Activated B cell treated with CpG ODN at 0.5 μM for 24 hours (primary cell): ENCODE measurements around the gene LRCH1. TPM values are rescaled to one million over a fixed set of nuclear protein-coding genes. Genes with fewer than 3 reads are reported as not detected.

Experiments
- ATAC-seq: fragments of 200-7000 bp; cut with Tn5 transposase; one replicate; pipeline ENCODE4 v1.10.0; 2021; ENCODE audit warnings: low read depth, mild to moderate bottlenecking, moderate library complexity
- CTCF ChIA-PET: fragments of 350-600 bp; sonication (Branson Sonifier 250); formaldehyde crosslinking; loops from one replicate; lab custom pipeline; 2021; ENCODE audit warnings: antibody characterized with exemption; lab: Charles Lee
- POLR2A ChIA-PET: fragments of 350-600 bp; sonication (Branson Sonifier 250); formaldehyde crosslinking; loops from one replicate; lab custom pipeline; 2021; ENCODE audit warnings: antibody characterized with exemption; lab: Charles Lee
- DNase-seq: peaks from one replicate; pipeline ENCODE4 v3.0.0; 2022
- H3K27ac Mint-ChIP-seq: one replicate; pipeline ENCODE4 v1.8.0; 2020; ENCODE audit warnings: mixed read lengths
- H3K27me3 Mint-ChIP-seq: one replicate; pipeline ENCODE4 v1.8.0; 2021; ENCODE audit warnings: mixed read lengths
- H3K36me3 Mint-ChIP-seq: one replicate; pipeline ENCODE4 v1.8.0; 2021; ENCODE audit warnings: low read depth, mixed read lengths
- H3K4me1 Mint-ChIP-seq: one replicate; pipeline ENCODE4 v1.8.0; 2021; ENCODE audit warnings: mixed read lengths
- H3K4me3 Mint-ChIP-seq: one replicate; pipeline ENCODE4 v1.8.0; 2020; ENCODE audit warnings: mild to moderate bottlenecking, mixed read lengths
- H3K9me3 Mint-ChIP-seq: one replicate; pipeline ENCODE4 v1.8.0; 2020; ENCODE audit warnings: mixed read lengths
- CTCF ChIP-seq: fragments of 200-600 bp; IDR thresholded peaks from one replicate; pipeline ENCODE4 v1.8.0; 2022; ENCODE audit warnings: antibody characterized with exemption, mild to moderate bottlenecking
- intact Hi-C: fragments of 100-400 bp; cut with micrococcal nuclease; formaldehyde crosslinking; loops from one replicate; pipeline ENCODE4 v1.15.1; 2024
- total RNA-seq: library from RNA; stranded (reverse); gene quantifications from 2 replicates; pipeline ENCODE4 v1.2.3, GENCODE V29; 2022

The LRCH1 gene
- total RNA-seq, 1 donor from 2014 or later: 46.3 TPM

- ATAC-seq (no peak), DNase-seq (no peak)
- H3K36me3 Mint-ChIP-seq: peaks cover 24% of the 10 kb centered on the region
- intact Hi-C loops: loop anchor here (2.0 to 10.0 kb wide), 4 partner anchors 14 to 483 kb away; partner anchors contain the start of gene LCP1
- no peaks in the 10 kb centered on the region for H3K9me3 Mint-ChIP-seq
- POLR2A ChIA-PET: interaction anchor here (0.8 to 1.4 kb wide), 3 partner anchors 11 to 73 kb away, joined by 3 to 4 read pairs (median 3); no protein-coding TSS in a partner anchor
- CTCF ChIA-PET: interaction anchor here (2.6 kb wide), 1 partner anchor 114 kb away, joined by 16 read pairs; no protein-coding TSS in a partner anchor
- H3K4me1 Mint-ChIP-seq: peaks cover 82% of the 10 kb centered on the region
- H3K4me3 Mint-ChIP-seq: peak overlapping the region; percentile 48
- no peak for TF ChIP-seq CTCF
- no peaks in the 10 kb centered on the region for H3K27me3 Mint-ChIP-seq
- H3K27ac Mint-ChIP-seq: peak overlapping the region; percentile 87
These were observed 112.3 kb downstream of the LRCH1 start for GRCh38 chr13:46665248-46665632.

- peaks cover 79% of the 10 kb centered on the region for H3K4me1 Mint-ChIP-seq
- ChIA-PET POLR2A (interaction anchor here (0.6 to 1.6 kb wide), 7 partner anchors 10 to 80 kb away, joined by 3 to 6 read pairs (median 4); no protein-coding TSS in a partner anchor), CTCF (interaction anchor here (2.6 kb wide), 1 partner anchor 114 kb away, joined by 16 read pairs; no protein-coding TSS in a partner anchor)
- intact Hi-C loops: loop anchor here (2.0 to 10.0 kb wide), 4 partner anchors 13 to 484 kb away; partner anchors contain the start of gene LCP1
- H3K36me3 Mint-ChIP-seq: peaks cover 24% of the 10 kb centered on the region
- H3K4me3 Mint-ChIP-seq: peak overlapping the region; percentile 48
- ATAC-seq (no peak), DNase-seq (no peak)
- H3K9me3 Mint-ChIP-seq: no peaks in the 10 kb centered on the region
- TF ChIP-seq CTCF: no peak
- peak overlapping the region; percentile 87 for H3K27ac Mint-ChIP-seq
- H3K27me3 Mint-ChIP-seq: no peaks in the 10 kb centered on the region
These were observed 112.9 kb downstream of the LRCH1 start for GRCh38 chr13:46665633-46666482.

GRCh38 chr13:46666727-46667456 is 113.9 kb downstream of the LRCH1 start:
- ChIA-PET CTCF (interaction anchor here (0.8 to 2.6 kb wide), 4 partner anchors 56 to 115 kb away, joined by 3 to 16 read pairs (median 3); no protein-coding TSS in a partner anchor), POLR2A (interaction anchor here (0.6 to 1.6 kb wide), 8 partner anchors 10 to 114 kb away, joined by 3 to 7 read pairs (median 4); partner anchors contain the start of gene LRCH1)
- DNase-seq: no peak
- no peaks in the 10 kb centered on the region for H3K27me3 Mint-ChIP-seq
- H3K27ac Mint-ChIP-seq: peak overlapping the region; percentile 87
- peaks cover 81% of the 10 kb centered on the region for H3K4me1 Mint-ChIP-seq
- no peak for TF ChIP-seq CTCF
- H3K9me3 Mint-ChIP-seq: no peaks in the 10 kb centered on the region
- peak overlapping the region; percentile 67 for H3K4me3 Mint-ChIP-seq
- intact Hi-C loops: loop anchor here (5.0 to 10.0 kb wide), 3 partner anchors 70 to 485 kb away; partner anchors contain the start of gene LCP1
- peaks cover 34% of the 10 kb centered on the region for H3K36me3 Mint-ChIP-seq
- ATAC-seq: peak; percentile 50

GRCh38 chr13:46667687-46668281 is 114.8 kb downstream of the LRCH1 start:
- intact Hi-C loops: loop anchor here (1.0 to 10.0 kb wide), 7 partner anchors 10 to 485 kb away; partner anchors contain the start of gene LCP1
- DNase-seq (no peak), ATAC-seq (peak; percentile 67)
- H3K36me3 Mint-ChIP-seq: peaks cover 41% of the 10 kb centered on the region
- peaks cover 78% of the 10 kb centered on the region for H3K4me1 Mint-ChIP-seq
- POLR2A ChIA-PET: interaction anchor here (0.8 to 1.7 kb wide), 3 partner anchors 13 to 115 kb away, joined by 4 to 7 read pairs (median 7); partner anchors contain the start of gene LRCH1
- peak overlapping the region; percentile 86 for H3K27ac Mint-ChIP-seq
- no peaks in the 10 kb centered on the region for H3K9me3 Mint-ChIP-seq
- no peak for TF ChIP-seq CTCF
- CTCF ChIA-PET: interaction anchor here (1.0 to 2.6 kb wide), 4 partner anchors 53 to 116 kb away, joined by 3 to 16 read pairs (median 9); partner anchors contain the start of gene LRCH1
- H3K27me3 Mint-ChIP-seq: no peaks in the 10 kb centered on the region
- peak overlapping the region; percentile 81 for H3K4me3 Mint-ChIP-seq
